ENCODE results near the gene ALOX15. TPM values are rescaled to one million over a fixed set of nuclear protein-coding genes. Genes with fewer than 3 reads are reported as not detected.
A peak's percentile ranks its signal among the peaks of the same experiment; 100 is the strongest.
"Not testable (repeated sequence)": the region's sequence is repeated elsewhere in the genome, so short reads cannot be mapped to it uniquely, and the experiment has no call there.

ALOX15 gene
- total and polyA plus RNA-seq, 7 donors: 0.10 to 0.36 TPM; not detected in 5

GRCh38 chr17:4625181-4625617 lies 16.3 kb downstream of the ALOX15 start:
- no peak overlapping the region for H3K4me3 ChIP-seq
- no peaks in the 10 kb centered on the region for H3K36me3 ChIP-seq (ENCODE audit: insufficient read depth in 1 of 2, low read depth in 1 of 2)
- H3K9me3 ChIP-seq: peaks cover 9% of the 10 kb centered on the region
- H3K4me1 ChIP-seq: peaks cover 13% of the 10 kb centered on the region
- WGBS, 3 donors: 23 to 32% (median 26%) methylated on average over 12 of the region's 12 CpGs
- H3K27ac ChIP-seq: peak overlapping the region; percentile 82
- no peaks in the 10 kb centered on the region for H3K27me3 ChIP-seq (ENCODE audit: insufficient read depth in 3 of 3, low read length in 2 of 3)
- TF ChIP-seq CTCF (IDR thresholded peaks at IDR 0.05): no peak
- intact Hi-C loops (cut with DNase I): loop anchor here in 1 of 2 donors (5.0 kb wide), 1 partner anchor 203 kb away; no protein-coding TSS in a partner anchor
- ATAC-seq: peak; percentile 69 to 85 (median 84)
- no peak for DNase-seq

- ATAC-seq: peak in 2 of 4 donors; percentile 15 to 19
- 64 to 82% (median 67%) methylated on average over 3 of the region's 3 CpGs for WGBS, 3 donors
- not testable (repeated sequence) for H3K27me3 ChIP-seq (ENCODE audit: insufficient read depth in 3 of 3, low read length in 2 of 3); DNase-seq; H3K9me3 ChIP-seq; H3K4me3 ChIP-seq; H3K36me3 ChIP-seq (ENCODE audit: insufficient read depth in 1 of 2, low read depth in 1 of 2)
- Histone ChIP-seq H3K4me1 (peaks cover 13% of the 10 kb centered on the region), H3K27ac (peak overlapping the region; percentile 82)
- intact Hi-C loops (cut with DNase I): loop anchor here in 1 of 2 donors (5.0 kb wide), 1 partner anchor 42 kb away; the partner anchor contains the start of gene SMTNL2
These were observed 17.0 kb downstream of the ALOX15 start for GRCh38 chr17:4624451-4624911.

GRCh38 chr17:4623249-4623648 lies 18.2 kb downstream of the ALOX15 start:
- H3K27me3 ChIP-seq (ENCODE audit: insufficient read depth in 3 of 3, low read length in 2 of 3): no peaks in the 10 kb centered on the region
- peak overlapping the region; percentile 82 for H3K27ac ChIP-seq
- intact Hi-C loops (cut with DNase I): loop anchor here in 1 of 2 donors (5.0 kb wide), 1 partner anchor 41 kb away; the partner anchor contains the start of gene SMTNL2
- WGBS, 3 donors: 79 to 92% (median 87%) methylated on average over 2 of the region's 2 CpGs
- no peak for DNase-seq
- H3K36me3 ChIP-seq (ENCODE audit: insufficient read depth in 1 of 2, low read depth in 1 of 2): no peaks in the 10 kb centered on the region
- peak in 1 of 4 donors; percentile 40 for ATAC-seq
- no peak overlapping the region for H3K4me3 ChIP-seq
- H3K4me1 ChIP-seq: peaks cover 17% of the 10 kb centered on the region
- peaks cover 9% of the 10 kb centered on the region for H3K9me3 ChIP-seq
- TF ChIP-seq CTCF (IDR thresholded peaks at IDR 0.05): no peak

GRCh38 chr17:4622375-4622774 lies 19.1 kb downstream of the ALOX15 start:
- peaks cover 21% of the 10 kb centered on the region for H3K4me1 ChIP-seq
- H3K9me3 ChIP-seq: peaks cover 9% of the 10 kb centered on the region
- no peak overlapping the region for H3K27ac ChIP-seq
- H3K36me3 ChIP-seq (ENCODE audit: insufficient read depth in 1 of 2, low read depth in 1 of 2): no peaks in the 10 kb centered on the region
- DNase-seq (no peak), ATAC-seq (no peak)
- 96 to 100% (median 98%) methylated on average over 1 of the region's 1 CpG for WGBS, 3 donors
- no peaks in the 10 kb centered on the region for H3K27me3 ChIP-seq (ENCODE audit: insufficient read depth in 3 of 3, low read length in 2 of 3)
- intact Hi-C loops (cut with DNase I): loop anchor here in 1 of 2 donors (5.0 kb wide), 1 partner anchor 40 kb away; the partner anchor contains the start of gene SMTNL2
- H3K4me3 ChIP-seq: no peak overlapping the region
- no peak for TF ChIP-seq CTCF (IDR thresholded peaks at IDR 0.05)

- peaks cover 27% of the 10 kb centered on the region for H3K4me1 ChIP-seq
- ATAC-seq (no peak), DNase-seq (no peak)
- peaks cover 9% of the 10 kb centered on the region for H3K9me3 ChIP-seq
- no peaks in the 10 kb centered on the region for H3K36me3 ChIP-seq (ENCODE audit: insufficient read depth in 1 of 2, low read depth in 1 of 2)
- no peak overlapping the region for H3K27ac ChIP-seq
- TF ChIP-seq CTCF (IDR thresholded peaks at IDR 0.05): no peak
- no peaks in the 10 kb centered on the region for H3K27me3 ChIP-seq (ENCODE audit: insufficient read depth in 3 of 3, low read length in 2 of 3)
- intact Hi-C loops (cut with DNase I): loop anchor here in 1 of 2 donors (5.0 kb wide), 1 partner anchor 38 kb away; the partner anchor contains the start of gene SMTNL2
- WGBS, 3 donors: 94 to 100% (median 98%) methylated on average over 4 of the region's 4 CpGs
- no peak overlapping the region for H3K4me3 ChIP-seq
These were observed 20.9 kb downstream of the ALOX15 start for GRCh38 chr17:4620531-4621101.

Data from psoas muscle (tissue), 8 donors.